PC-9 (cell line): Measurements from ENCODE around the gene EFS. TPM values are rescaled to one million over a fixed set of nuclear protein-coding genes. Genes with fewer than 3 reads are reported as not detected.

Experiments used
- BruUV-seq: library from RNA; stranded (reverse); fragments of 400-500 nt; replicated peaks from 2 replicates; lab custom pipeline; 2021; lab: Mats Ljungman, UMichigan
- CTCF ChIA-PET: fragments of 300-600 bp; sonication (Branson Sonifier 250); formaldehyde crosslinking; loops from one replicate; lab custom pipeline; 2022; ENCODE audit warnings: antibody characterized with exemption; lab: Charles Lee
- POLR2A ChIA-PET: fragments of 300-600 bp; sonication (Branson Sonifier 250); formaldehyde crosslinking; loops from one replicate; lab custom pipeline; 2022; ENCODE audit warnings: antibody characterized with exemption; ENCODE audit not compliant: unreplicated experiment; lab: Charles Lee
- DNase-seq, 2 experiments: peaks; one replicate each; pipeline versions ENCODE4 v3.0.0 to v3.0.0-alpha.2; 2015 to 2022; ENCODE audit warnings: mixed read lengths in 1 of 2
- H2AFZ ChIP-seq: fragments of 200-600 bp; sonication (generic); 2 replicates; pipeline ENCODE4 v1.8.1; 2017; ENCODE audit warnings: antibody characterized with exemption
- H3F3A ChIP-seq: fragments of 200-600 bp; sonication (generic); 2 replicates; pipeline ENCODE4 v1.8.1; 2017; ENCODE audit warnings: antibody characterized with exemption, mild to moderate bottlenecking, low read depth; ENCODE audit not compliant: insufficient read depth
- H3K27ac ChIP-seq: fragments of 200-600 bp; sonication (generic); 2 replicates; pipeline ENCODE4 v1.6.1; 2016; ENCODE audit warnings: mixed run types
- H3K27me3 ChIP-seq: fragments of 200-600 bp; sonication (generic); 2 replicates; pipeline ENCODE4 v1.6.1; 2016; ENCODE audit warnings: low read depth, mixed run types; ENCODE audit not compliant: insufficient read depth
- H3K36me3 ChIP-seq: fragments of 200-600 bp; sonication (generic); 2 replicates; pipeline ENCODE4 v1.6.1; 2016; ENCODE audit warnings: low read depth, mixed run types
- H3K4me1 ChIP-seq: fragments of 200-600 bp; sonication (generic); replicated peaks from 2 replicates; pipeline ENCODE4 v1.6.1; 2016; ENCODE audit warnings: mixed run types; ENCODE audit not compliant: insufficient read depth
- H3K4me2 ChIP-seq: fragments of 200-600 bp; sonication (generic); 2 replicates; pipeline ENCODE4 v1.6.1; 2017; ENCODE audit warnings: mixed run types
- H3K4me3 ChIP-seq: fragments of 200-600 bp; sonication (generic); 2 replicates; pipeline ENCODE4 v1.6.1; 2016; ENCODE audit warnings: mixed run types
- H3K79me2 ChIP-seq: fragments of 200-600 bp; sonication (generic); 2 replicates; pipeline ENCODE4 v1.6.1; 2017; ENCODE audit warnings: low read depth, mixed run types
- H3K9me2 ChIP-seq: fragments of 200-600 bp; sonication (generic); 2 replicates; pipeline ENCODE4 v1.8.1; 2017; ENCODE audit warnings: mild to moderate bottlenecking; ENCODE audit not compliant: insufficient read depth
- H3K9me3 ChIP-seq: fragments of 200-600 bp; sonication (generic); 2 replicates; pipeline ENCODE4 v1.8.1; 2016; ENCODE audit warnings: low read depth; ENCODE audit not compliant: insufficient read depth
- H4K20me1 ChIP-seq: fragments of 200-600 bp; sonication (generic); 2 replicates; pipeline ENCODE4 v1.8.1; 2017; ENCODE audit not compliant: insufficient read depth
- CTCF ChIP-seq: fragments of 200-600 bp; sonication (generic); conservative IDR thresholded peaks from 2 replicates; pipeline ENCODE4 v1.6.1; 2017; ENCODE audit warnings: mixed run types, antibody characterized with exemption, mild to moderate bottlenecking, moderate library complexity
- EZH2 ChIP-seq: fragments of 200-600 bp; sonication (generic); IDR thresholded peaks from 2 replicates; pipeline ENCODE4 v1.8.0; 2017; ENCODE audit warnings: antibody characterized with exemption, low read depth
- intact Hi-C: fragments of 100-400 bp; cut with micrococcal nuclease; formaldehyde crosslinking; loops from one replicate; pipeline ENCODE4 v1.10.0; 2022; ENCODE audit not compliant: unreplicated experiment
- total RNA-seq: library from RNA; stranded (reverse); gene quantifications from 2 replicates; pipeline ENCODE4 v1.2.3, GENCODE V29; 2021

Gene EFS
- total RNA-seq, 1 experiment from 2014 or later, result not detected

GRCh38 chr14:23380976-23381375 lies 16.0 kb upstream of the EFS start:
- Histone ChIP-seq H3K9me3 (no peaks in the 10 kb centered on the region), H3K36me3 (no peaks in the 10 kb centered on the region), H4K20me1 (no peaks in the 10 kb centered on the region), H3K4me1 (no peaks in the 10 kb centered on the region), H3K79me2 (no peaks in the 10 kb centered on the region), H3K4me3 (no peak overlapping the region), H3K9me2 (no peaks in the 10 kb centered on the region), H3K4me2 (no peak overlapping the region), H3F3A (no peaks in the 10 kb centered on the region), H3K27ac (no peak overlapping the region), H3K27me3 (peaks cover 78% of the 10 kb centered on the region), H2AFZ (no peak overlapping the region)
- DNase-seq, result no peak
- ChIA-PET CTCF (interaction anchor here (0.5 kb wide), 1 partner anchor 60 kb away, joined by 6 read pairs; the partner anchor contains the start of gene PABPN1), POLR2A (no interaction called here)
- BruUV-seq, result no TSS peak
- intact Hi-C loops, result loop anchor here (1.0 to 2.0 kb wide), 3 partner anchors 53 to 260 kb away; no protein-coding TSS in a partner anchor
- TF ChIP-seq EZH2, result no peak
- no peak for TF ChIP-seq CTCF

GRCh38 chr14:23380197-23380914 lies 15.4 kb upstream of the EFS start:
- Histone ChIP-seq H3F3A (no peaks in the 10 kb centered on the region), H3K27ac (no peak overlapping the region), H3K79me2 (no peaks in the 10 kb centered on the region), H3K4me1 (no peaks in the 10 kb centered on the region), H3K4me3 (no peak overlapping the region), H3K9me2 (no peaks in the 10 kb centered on the region), H3K36me3 (no peaks in the 10 kb centered on the region), H3K27me3 (peaks cover 78% of the 10 kb centered on the region), H4K20me1 (no peaks in the 10 kb centered on the region), H3K4me2 (no peak overlapping the region), H2AFZ (no peak overlapping the region), H3K9me3 (no peaks in the 10 kb centered on the region)
- 0 out of 2 replicates have a peak, but pooled peaks have one; percentile 2 for TF ChIP-seq CTCF
- TF ChIP-seq EZH2, result no peak
- ChIA-PET CTCF (interaction anchor here (0.5 to 1.1 kb wide), 3 partner anchors 55 to 342 kb away, joined by 3 to 6 read pairs (median 6); partner anchors contain the start of gene PABPN1), POLR2A (no interaction called here)
- no TSS peak for BruUV-seq
- intact Hi-C loops, result loop anchor here (1.0 to 2.0 kb wide), 3 partner anchors 52 to 260 kb away; no protein-coding TSS in a partner anchor
- no peak for DNase-seq

- peaks cover 78% of the 10 kb centered on the region for H3K27me3 ChIP-seq
- POLR2A ChIA-PET, result no interaction called here
- no TSS peak for BruUV-seq
- peak in 1 of 2 experiments; percentile 65 for DNase-seq
- no peaks in the 10 kb centered on the region for H3K79me2 ChIP-seq
- H3K9me3 ChIP-seq, result no peaks in the 10 kb centered on the region
- H2AFZ ChIP-seq, result no peak overlapping the region
- CTCF ChIA-PET, result interaction anchor here (0.5 to 1.1 kb wide), 2 partner anchors 54 to 341 kb away, joined by 3 to 6 read pairs; no protein-coding TSS in a partner anchor
- no peaks in the 10 kb centered on the region for H3F3A ChIP-seq
- intact Hi-C loops, result loop anchor here (1.0 to 2.0 kb wide), 3 partner anchors 51 to 259 kb away; no protein-coding TSS in a partner anchor
- H3K9me2 ChIP-seq, result no peaks in the 10 kb centered on the region
- H4K20me1 ChIP-seq, result no peaks in the 10 kb centered on the region
- H3K27ac ChIP-seq, result no peak overlapping the region
- no peak overlapping the region for H3K4me3 ChIP-seq
- H3K4me2 ChIP-seq, result no peak overlapping the region
- H3K36me3 ChIP-seq, result no peaks in the 10 kb centered on the region
- TF ChIP-seq EZH2, result no peak
- TF ChIP-seq CTCF, result peak; percentile 82
- H3K4me1 ChIP-seq, result no peaks in the 10 kb centered on the region
Observed at GRCh38 chr14:23379366-23380196, 14.6 kb upstream of the EFS start.
